ENCODE results near the gene GATA2.

The GATA2 gene

DNA sequence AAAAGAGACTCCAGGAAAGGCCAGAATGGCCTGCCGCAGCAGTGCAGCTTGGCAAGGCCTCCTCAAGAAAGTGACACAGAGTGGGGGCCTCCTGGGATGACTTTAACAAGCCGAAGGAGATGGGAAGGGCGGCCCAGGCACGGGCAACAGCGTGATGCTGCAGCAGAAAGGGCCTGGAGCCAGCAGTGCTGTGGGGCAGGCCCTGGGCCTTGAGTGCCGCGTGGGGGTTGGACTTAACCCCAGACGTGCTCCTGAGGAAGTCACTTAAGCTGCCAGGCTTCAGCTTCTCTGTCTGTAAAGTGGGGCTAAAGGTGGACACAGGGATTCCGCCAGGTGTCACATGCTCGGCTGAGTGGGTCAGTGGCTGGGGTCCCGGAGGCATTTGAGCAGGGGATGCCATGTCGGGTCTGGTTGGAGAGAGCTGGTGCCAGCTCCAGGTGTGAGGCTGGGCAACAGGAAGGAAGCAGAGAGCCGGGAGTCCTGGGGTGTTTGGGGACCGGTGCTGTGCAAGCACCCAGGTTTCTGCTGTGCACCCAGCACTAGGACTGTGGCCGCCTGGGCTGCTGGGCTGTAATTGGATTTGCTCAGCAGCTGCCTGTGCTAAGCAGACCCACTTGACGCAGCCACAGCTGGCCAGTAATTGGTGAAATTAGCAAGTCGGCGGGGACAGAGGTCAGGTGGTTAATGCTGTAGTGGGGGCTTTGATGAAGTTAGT, 34.1 kb downstream of the GATA2 start:
- in situ Hi-C loops (cut with MboI; ENCODE audit: low sequenced_read_pairs) = no loop called here

DNA sequence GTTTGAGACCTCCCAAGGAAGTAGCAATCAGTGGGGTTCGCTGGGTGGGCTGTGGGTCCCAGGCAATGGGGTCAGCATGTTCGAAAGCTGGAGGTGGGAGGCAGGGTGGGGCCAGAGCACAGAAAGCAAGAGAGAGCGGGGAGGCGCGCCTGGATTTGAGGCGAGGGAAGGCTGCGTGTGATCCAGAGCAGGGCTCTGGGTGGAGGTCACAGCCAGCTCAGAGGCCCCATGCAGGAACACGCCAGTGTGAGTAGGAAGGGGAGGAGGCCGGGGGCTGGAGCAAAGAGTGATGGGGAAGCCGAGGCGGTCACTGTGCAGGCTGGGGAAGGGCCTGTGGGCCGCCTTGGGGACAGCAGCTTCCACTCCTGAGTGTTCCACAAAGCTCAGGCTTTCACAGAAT, 35.1 kb downstream of the GATA2 start:
- in situ Hi-C loops (cut with MboI; ENCODE audit: low sequenced_read_pairs) = no loop called here

DNA sequence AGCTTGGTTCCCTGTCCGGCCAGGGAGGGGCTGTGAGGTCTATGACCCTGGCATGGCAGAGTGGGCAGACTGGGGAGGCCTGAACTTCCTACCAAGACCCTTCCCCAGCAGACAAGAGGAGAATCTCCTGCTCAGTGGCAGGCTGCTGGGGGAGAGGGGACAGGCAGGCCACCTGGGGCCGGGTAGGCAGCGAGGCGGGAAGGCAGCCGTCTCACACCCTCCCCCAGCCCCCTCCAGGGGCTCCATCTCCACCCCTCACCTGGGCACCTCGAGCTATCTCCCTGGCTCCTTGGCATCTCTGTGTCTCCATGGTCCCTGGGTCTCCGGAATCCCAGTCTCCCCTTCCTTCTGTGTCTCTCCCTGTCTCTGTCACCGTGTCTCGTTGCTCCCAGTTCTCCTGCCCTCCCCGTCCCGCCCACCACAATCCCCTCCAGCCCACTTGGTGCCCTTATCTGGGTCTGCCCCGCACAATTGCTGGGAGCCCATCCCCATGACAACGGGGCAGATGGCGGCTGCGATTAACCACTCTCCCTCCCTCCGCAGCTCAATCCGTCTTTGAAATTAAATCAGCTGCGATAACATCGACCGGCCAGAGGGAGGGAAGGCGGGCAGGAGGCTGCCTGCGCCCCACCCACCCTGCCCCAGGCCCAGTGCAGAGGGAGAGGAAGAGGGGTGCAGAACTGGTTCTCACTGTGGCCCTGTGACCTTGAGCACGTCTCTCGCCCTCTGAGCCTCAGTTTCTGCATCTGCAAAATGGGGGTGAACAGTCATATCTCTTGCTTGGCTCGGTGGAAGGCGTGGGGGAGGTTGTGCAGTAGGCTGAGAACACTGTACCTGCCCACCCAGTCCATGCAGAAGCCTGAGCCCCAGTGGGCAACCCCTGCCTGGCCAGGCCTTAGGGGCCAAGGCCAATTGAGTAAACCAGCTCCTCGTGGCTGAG, 36.0 kb downstream of the GATA2 start:
- in situ Hi-C loops (cut with MboI; ENCODE audit: low sequenced_read_pairs) = no loop called here

DNA sequence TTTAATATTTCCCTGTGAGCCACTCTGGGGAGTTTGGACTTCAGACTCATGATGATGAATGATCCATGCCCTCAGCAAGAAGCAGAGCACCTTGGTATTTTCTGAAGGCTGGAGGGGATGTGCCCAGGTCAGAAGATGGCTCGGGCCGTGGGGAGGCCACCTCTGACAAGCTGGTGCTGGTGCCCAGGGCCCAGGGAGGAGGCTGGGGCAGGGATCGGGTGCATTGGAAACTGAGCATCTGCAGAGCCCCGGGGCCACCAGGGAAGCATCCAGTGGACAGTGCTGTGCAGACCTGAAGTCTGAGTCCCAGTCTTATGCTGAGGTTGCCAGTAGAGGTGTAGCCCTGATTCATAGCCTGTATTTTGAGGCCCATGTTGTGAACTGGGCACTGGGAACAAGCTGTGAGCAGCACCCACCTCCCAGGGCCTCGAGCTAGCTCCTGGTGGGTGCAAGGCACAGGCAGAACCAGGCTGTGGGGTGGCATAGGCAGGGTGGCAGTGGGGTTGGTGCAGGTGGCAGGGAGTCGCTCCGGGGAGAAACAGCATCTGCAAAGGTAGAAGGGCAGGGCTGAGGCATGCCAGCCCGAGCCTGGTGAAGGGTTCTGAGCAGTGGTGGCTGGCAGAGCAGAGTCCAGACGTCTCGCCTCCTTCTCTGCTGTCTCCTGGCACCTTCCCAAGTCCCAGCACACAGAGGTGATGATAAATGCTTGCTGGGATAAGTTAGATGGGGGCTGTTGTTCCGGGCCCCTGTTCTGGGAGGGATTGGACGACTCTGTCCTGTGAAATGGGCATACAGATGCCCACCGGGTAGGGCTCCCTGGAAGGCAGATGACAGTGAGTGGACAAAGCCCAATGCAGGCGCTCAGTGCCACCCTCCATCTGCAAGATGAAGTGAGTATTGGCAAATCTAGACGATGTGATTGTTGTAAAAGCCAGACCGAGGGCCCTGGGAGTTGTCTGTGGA, 36.9 kb downstream of the GATA2 start:
- in situ Hi-C loops (cut with MboI; ENCODE audit: low sequenced_read_pairs) = no loop called here

DNA sequence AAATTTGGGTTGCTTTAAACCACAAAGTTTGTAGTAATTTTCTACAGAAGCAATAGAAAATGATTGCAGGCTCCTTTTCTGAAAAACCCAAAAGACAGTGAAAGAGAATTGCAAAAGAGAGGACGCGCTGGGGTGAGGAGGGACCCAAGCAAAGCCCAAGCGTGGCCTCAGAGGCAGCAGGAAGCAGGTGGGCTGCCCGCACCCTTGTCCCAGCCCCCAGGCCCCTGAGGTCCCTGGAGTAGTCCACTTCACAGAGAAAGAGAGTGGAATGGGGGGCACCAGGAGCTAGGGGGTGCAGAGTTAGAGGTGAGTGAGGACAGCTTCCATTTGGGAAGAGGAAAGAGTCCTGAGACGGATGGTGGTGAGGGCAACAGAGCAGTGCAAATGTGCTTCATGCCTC, 37.9 kb downstream of the GATA2 start:
- in situ Hi-C loops (cut with MboI; ENCODE audit: low sequenced_read_pairs) = no loop called here

DNA sequence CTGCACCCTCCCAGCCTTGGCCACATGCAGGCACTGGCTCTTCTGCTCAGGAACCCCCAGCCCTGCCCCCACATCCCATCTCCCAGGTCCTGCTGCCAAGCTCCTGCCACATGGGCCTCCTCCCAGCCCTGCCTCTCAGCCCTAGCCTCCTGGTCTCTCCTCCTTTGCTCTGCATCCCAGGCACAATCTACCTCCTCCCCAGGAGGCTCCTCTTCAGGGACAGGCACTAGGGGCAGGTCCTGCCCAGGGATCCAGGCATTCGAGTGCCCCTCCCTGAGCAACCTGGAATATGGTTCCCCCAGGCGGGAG, 38.7 kb downstream of the GATA2 start:
- in situ Hi-C loops (cut with MboI; ENCODE audit: low sequenced_read_pairs) = no loop called here

DNA sequence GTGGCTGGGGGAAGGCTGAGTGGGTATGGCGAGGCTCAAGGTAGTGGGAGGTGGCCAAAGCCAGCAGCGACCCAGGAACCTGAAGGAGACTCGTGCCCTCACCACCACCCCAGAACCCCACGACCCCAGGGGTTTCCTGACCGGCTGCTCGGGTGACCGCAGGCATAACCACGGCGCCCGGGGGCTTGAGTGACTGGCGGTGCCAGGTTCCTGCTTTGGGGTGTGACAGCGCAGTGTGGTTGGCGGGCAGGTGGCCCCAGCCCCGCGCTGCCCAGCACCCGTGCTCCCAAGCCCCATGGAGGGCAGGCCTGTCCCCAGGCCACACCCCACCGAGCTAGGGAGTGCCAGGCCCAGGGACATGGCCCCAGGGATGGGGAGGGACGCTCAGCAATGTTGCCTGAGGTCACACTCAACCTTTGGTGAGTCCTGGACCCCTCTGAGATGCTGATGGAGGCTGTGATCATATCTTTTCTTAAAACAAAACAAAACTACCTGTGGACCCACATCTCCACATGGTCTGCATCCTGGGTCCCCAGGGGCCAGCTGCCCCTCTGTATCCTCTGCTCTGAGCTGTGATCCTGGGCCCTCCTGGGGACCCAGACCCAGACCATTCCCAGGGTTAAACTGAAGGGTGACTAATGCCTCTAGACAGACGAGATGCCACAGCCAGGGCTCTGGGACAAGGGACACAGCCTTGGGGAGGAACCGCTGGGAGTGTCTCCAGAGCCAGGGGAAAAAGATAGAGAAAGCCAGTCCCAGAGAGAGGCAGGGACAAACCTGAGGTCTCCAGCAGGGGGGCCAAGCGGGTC, 39.3 kb downstream of the GATA2 start:
- in situ Hi-C loops (cut with MboI; ENCODE audit: low sequenced_read_pairs) = no loop called here

DNA sequence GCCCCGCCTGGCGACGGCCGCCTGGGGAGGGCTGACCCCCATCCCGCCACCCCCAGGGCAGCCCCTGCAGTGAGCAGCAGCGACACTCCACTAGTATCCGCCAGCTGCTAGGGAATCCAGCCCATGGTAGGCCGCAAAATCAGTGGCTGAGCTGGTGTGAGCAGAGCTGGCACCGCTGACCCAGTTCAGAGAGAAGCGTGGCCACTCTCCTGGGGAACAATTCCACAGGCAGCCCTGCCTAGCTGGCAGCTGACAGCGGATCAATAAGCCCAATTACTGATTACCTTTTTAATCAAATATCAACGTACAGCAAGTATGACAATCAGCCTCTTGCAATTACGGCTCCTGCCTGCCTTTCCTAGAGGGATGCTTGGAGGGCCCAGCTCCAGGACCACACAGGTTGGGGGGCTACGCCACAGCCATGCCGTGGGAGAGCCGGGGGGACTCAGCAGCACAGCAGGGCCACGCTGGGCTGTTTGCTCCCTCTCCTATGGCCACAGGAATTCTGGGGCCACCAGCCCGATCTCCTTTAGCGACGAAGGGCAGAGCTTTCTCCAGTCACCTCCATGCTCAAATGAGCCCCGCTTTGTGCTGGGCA, 40.2 kb downstream of the GATA2 start:
- in situ Hi-C loops (cut with MboI; ENCODE audit: low sequenced_read_pairs) = no loop called here

DNA sequence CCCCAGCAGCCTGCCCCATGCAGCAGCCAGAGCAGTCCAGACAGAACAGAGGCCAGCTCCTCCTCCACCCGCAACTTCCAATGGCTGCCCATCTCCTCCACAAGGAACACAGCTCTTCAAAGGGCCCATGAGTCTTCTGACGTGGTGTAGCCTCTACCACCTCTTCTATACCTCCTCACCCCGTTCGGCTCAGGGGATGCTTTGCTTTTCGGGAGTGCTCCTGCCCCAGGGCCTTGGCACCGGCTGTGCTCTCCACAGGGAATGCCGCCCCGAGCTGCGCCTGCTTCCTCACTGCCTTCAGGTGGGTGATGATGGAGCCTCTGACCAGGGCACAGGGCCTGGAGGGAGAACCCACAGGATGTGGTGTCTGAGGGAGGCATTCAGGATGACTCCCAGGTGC, 40.9 kb downstream of the GATA2 start:
- in situ Hi-C loops (cut with MboI; ENCODE audit: low sequenced_read_pairs) = no loop called here

DNA sequence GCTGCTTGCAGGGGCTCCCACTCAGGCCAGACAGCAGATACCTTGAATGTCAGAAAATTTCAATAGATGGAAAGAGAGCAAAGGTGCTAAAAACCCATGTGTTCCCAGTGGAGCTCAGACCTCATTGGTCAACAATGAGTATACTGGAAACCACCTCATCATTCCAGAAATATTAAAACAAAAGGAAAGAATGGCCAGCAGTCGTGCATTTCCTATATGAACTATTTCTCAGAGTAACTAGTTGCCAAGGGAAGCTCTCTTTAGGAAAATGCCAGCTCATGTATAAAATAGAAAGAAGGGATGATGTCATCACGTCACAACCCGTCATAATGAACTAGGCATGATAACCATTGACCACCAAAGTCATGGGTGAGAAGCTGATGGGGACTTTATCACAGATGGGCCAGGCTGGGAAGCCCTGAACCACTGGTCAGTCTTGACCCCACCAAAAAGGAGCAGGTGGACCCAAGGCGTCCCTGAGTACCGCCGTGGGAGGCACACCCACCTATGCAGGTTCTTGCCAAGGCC, 43.8 kb downstream of the GATA2 start:
- in situ Hi-C loops (cut with MboI; ENCODE audit: low sequenced_read_pairs) = no loop called here

DNA sequence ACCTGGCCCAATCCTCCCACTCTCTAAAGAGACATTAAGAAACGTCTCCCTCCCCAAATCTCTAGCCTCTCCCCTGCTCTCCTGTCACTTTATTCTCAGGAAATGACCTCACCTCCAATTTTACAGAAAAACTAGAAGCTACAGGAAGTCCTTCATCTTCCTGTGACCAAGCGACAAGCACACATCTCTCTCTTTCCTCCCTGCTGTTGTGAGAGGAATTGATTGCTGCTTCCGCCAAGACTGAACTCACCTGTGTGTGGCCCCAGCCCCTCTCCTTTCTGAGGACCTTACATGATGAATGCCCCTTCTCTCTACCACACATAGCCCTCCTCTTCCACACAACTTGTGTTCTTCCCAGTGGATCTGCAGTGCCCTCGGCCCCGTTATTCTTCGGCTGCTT, 44.5 kb downstream of the GATA2 start:
- in situ Hi-C loops (cut with MboI; ENCODE audit: low sequenced_read_pairs) = no loop called here

DNA sequence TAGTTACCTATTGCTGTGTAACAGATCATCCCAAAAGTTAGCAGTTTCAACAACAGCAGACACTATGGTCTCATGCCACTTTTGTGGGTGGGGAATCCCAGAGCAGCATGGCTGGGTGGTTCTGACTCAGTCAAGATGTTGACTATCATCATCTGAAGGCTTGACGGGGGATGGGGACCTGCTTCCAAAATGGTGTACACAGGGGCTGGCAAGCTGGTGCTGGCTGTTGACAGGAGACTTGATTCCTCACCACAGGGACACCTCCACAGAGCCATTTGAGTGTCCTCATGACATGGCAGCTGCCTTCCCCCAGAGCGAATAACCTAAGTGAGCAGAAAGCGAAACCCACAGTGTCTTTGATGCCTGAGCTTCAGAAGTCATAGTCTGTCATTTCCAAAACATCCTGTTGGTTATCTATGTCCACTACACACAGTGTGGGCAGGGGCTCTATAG, 45.4 kb downstream of the GATA2 start:
- in situ Hi-C loops (cut with MboI; ENCODE audit: low sequenced_read_pairs) = no loop called here

DNA sequence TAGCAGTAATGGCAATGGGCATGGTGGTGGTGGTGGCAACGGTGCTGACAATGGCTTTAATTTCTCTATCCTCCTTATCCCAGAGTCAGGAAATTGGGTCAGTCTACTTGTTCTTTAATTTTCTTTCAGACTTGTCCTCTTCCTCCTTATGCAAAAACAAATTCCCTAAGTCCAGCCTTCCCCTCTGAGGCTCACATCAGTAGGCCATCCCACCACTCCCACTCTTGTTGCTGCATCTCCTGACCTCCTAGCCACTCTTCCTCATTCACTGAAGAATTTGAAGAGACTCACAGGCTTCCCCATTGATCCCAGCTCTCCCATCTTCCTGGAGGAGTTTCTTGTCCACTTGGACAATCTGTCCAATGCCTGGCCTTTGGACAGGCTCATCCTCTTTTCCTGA, 46.2 kb downstream of the GATA2 start:
- in situ Hi-C loops (cut with MboI; ENCODE audit: low sequenced_read_pairs) = no loop called here

DNA sequence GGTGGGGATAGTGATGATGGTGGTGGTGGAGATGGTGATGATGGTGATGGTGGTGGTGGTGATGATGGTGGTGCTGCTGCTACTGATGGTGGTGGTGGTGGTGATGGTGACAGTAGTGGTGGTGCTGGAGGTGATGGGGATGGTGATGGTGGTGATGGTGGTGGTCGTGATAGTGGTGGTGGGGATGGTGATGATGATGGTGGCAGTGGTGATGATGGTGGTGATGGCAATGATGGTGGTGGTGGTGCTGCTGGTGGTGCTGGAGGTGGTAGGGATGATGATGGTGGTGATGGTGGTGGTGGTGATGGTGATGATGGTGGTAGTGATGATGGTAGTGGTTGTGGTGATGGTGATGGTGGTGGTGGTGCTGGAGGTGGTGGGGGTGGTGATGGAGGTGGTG, 47.6 kb downstream of the GATA2 start:
- in situ Hi-C loops (cut with MboI; ENCODE audit: low sequenced_read_pairs) = no loop called here

DNA sequence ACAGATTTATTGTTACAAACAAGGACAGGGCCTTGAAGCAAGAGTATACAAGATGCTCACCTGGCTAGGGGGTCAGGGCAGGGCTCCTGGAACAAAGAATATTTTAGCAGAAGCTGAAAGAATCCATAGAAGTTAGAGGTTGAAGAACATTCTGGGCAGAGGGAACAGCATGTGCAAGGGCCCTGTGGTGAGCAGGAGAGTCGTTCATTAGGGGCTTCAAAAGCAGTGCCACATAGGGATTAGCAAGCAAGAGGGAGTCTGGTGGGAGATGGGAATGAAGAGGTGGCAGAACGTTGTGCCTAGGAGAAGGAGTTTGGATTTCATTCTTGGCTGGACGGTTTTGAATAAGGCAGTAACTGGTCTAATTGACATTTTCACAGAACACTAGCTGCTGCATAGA, 49.2 kb downstream of the GATA2 start:
- in situ Hi-C loops (cut with MboI; ENCODE audit: low sequenced_read_pairs) = no loop called here

DNA sequence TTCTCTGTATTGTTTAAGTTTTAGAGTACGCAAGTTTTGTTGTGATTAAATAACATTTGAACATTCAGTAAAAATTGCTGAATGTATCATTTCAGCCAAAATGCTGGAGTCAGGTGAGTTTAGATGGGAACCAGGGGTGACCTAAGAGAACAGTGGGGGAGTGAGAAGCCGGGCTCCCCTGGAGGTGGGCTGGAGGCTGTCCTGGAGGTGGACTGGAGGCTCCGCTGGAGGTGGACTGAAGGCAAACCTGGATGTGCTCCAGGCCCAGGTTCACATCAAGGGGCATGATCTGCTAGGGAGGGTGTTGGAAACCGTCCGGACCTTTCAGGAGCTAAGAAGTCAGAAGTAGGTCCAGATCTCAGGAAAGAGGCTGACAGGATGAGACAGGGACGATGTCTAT, 50.1 kb downstream of the GATA2 start:
- in situ Hi-C loops (cut with MboI; ENCODE audit: low sequenced_read_pairs) = no loop called here

DNA sequence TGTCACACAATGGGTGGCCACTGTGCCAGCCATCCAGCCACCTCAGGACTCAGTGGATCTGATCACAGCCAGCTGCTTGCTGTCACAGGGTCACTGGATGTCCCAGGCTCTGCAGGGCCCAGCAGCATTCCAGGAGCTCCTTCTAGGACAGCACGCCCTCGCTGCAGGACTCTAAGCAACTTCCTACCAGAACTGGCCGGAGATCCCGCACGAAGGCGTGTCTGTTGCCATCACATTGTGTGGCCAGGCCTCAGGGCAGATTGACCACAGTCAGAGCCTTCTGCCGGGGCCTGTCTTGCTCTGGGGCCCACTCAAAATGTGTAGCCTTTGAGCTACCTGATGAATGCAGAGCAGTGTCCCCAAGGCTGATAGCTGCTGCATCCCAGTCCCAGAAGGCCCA, 50.9 kb downstream of the GATA2 start:
- in situ Hi-C loops (cut with MboI; ENCODE audit: low sequenced_read_pairs) = no loop called here

DNA sequence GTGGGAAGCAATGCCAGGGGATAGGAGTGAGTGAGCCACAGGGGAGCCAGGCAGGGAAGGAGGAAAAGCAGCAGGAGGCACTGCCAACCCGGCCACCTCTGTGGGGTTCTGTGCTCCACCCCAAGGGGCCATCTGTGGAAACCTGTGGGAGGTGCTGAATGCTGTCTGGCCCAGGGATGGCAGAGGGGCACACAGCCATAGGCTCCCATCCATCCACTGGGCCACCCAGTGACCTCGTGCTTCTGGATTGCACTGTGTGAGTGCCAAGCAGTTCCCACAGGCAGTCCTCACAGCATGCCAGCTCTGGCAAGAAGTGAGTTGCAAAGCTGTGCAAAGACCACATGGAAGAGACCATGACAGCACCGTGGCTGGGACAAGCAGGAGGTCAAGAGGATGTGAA, 53.8 kb downstream of the GATA2 start:
- in situ Hi-C loops (cut with MboI; ENCODE audit: low sequenced_read_pairs) = no loop called here

DNA sequence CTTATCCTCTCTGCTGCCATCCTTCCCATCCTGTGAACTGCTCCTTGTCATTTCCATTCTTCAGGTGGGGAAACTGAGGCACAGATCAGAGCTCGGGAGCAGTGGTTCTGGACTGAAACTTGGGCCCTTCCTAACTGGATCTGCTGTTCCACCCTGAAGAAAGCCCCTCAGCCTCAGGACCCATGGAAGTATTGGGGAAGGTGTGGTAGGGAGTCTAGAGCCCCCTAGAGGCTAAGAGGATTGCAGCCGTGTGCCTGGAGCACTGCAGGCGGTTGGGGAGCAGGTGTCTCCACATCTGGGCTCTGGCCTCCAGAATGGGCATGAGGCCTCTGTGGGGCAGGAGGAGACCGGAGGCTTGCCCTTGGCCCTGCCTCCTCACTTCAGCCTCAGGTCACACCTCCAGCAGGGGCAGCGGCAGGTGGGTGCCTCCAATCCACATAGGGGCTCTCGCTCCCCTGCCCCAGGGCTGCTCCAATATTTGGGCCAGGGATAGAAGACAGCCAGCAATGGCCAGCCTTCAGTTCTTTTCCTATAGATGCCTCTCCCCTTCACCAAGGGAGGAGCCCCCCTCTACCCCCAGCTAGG, 54.4 kb downstream of the GATA2 start:
- in situ Hi-C loops (cut with MboI; ENCODE audit: low sequenced_read_pairs) = no loop called here
